ENCODE measurements around the gene DHRS2. TPM values are rescaled to one million over a fixed set of nuclear protein-coding genes. Genes with fewer than 3 reads are reported as not detected.

Gene DHRS2
- total and polyA plus RNA-seq, 5 experiments from 2014 or later: not detected

DNA sequence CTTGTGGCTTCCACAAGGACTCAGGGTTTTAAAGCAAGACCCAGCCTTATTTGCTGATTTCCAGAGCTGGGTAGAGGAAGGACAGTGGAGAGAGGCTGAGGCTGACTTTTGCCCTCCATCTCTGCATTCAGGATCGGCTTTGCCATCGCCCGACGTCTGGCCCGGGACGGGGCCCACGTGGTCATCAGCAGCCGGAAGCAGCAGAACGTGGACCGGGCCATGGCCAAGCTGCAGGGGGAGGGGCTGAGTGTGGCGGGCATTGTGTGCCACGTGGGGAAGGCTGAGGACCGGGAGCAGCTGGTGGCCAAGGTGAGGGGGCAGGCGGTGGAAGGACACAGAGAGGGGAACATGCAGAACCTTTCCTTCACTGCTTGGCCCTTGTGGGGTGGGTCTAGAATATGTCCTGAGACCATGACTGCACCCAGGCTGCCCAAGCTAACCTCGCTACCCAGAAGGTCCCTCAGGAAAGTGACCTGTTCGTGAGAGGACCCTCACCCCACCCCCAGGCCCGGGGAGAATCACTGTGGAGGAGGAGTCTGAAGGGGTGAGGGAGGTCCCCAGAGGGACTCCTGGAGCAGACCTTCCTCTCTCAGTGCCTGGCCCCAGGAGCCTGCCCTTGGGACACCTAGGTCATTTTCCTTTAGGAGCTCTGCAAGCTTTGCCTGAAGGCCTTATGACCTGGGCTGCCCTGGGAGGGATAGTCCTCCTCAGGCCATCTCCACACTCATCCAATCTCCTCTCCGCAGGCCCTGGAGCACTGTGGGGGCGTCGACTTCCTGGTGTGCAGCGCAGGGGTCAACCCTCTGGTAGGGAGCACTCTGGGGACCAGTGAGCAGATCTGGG, 3.1 kb downstream of the DHRS2 start:
- POLR2A ChIA-PET: no interaction called here
- Mint-ChIP-seq H3K36me3 (no peaks in the 10 kb centered on the region), H3K4me1 (no peaks in the 10 kb centered on the region), H3K9me3 (no peaks in the 10 kb centered on the region), H3K27me3 (peaks cover 0 to 2% (median 0%) of the 10 kb centered on the region in 5 donors), H3K27ac (peak overlapping the region in 1 of 10 donors; percentile 22), H3K4me3 (no peak overlapping the region)
- ATAC-seq (no peak), DNase-seq (no peak)

- no peak overlapping the region for H3K4me3 Mint-ChIP-seq
These were observed 3.8 kb downstream of the DHRS2 start for GRCh38 chr14:23639891-23640523.

DNA sequence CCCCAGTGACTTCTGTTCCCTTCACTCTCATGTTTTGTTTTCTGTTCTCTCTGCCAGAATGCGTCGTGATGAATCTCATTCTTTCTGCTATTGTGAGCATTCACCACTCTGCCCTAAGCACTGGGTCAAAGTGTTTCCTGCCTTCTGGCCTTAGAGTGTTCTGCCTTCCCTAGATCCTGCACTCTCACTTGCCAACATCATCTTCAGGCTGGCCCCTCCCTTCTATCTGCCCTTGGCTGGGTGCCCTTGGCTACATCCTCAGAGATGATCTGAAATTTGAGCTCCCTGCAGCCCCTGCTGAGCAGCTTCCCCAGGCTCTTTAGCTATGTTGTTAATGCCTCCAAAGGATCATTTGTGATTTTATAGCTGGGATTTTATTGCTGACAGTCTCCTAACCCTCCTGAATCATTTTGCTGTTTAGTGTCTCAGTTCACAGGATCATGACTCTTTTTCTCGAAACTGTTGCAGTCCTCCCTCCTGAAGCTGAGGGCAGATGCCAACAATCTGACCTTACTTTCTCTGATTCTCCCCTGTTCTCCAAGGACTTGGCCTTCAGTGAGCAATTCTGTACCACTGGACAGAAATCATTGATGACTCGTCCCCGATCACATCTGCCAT, 4.5 kb downstream of the DHRS2 start:
- Mint-ChIP-seq H3K4me3 (no peak overlapping the region), H3K9me3 (no peaks in the 10 kb centered on the region), H3K36me3 (no peaks in the 10 kb centered on the region), H3K27me3 (peaks cover 0 to 2% (median 0%) of the 10 kb centered on the region in 5 donors), H3K27ac (no peak overlapping the region), H3K4me1 (no peaks in the 10 kb centered on the region)
- ATAC-seq (no peak), DNase-seq (no peak)
- POLR2A ChIA-PET: interaction anchor here (0.7 kb wide), 1 partner anchor 9 kb away, joined by 3 read pairs; no protein-coding TSS in a partner anchor

More at GRCh38 chr14:23639891-23640523, 3.8 kb downstream of the DHRS2 start:
- no peaks in the 10 kb centered on the region for H3K9me3 Mint-ChIP-seq
- ATAC-seq (no peak), DNase-seq (no peak)
- no peaks in the 10 kb centered on the region for H3K4me1 Mint-ChIP-seq
- POLR2A ChIA-PET: interaction anchor here (0.7 kb wide), 1 partner anchor 9 kb away, joined by 3 read pairs; no protein-coding TSS in a partner anchor
- H3K27me3 Mint-ChIP-seq: peaks cover 0 to 2% (median 0%) of the 10 kb centered on the region in 5 donors
- H3K27ac Mint-ChIP-seq: no peak overlapping the region
- no peaks in the 10 kb centered on the region for H3K36me3 Mint-ChIP-seq

DNA sequence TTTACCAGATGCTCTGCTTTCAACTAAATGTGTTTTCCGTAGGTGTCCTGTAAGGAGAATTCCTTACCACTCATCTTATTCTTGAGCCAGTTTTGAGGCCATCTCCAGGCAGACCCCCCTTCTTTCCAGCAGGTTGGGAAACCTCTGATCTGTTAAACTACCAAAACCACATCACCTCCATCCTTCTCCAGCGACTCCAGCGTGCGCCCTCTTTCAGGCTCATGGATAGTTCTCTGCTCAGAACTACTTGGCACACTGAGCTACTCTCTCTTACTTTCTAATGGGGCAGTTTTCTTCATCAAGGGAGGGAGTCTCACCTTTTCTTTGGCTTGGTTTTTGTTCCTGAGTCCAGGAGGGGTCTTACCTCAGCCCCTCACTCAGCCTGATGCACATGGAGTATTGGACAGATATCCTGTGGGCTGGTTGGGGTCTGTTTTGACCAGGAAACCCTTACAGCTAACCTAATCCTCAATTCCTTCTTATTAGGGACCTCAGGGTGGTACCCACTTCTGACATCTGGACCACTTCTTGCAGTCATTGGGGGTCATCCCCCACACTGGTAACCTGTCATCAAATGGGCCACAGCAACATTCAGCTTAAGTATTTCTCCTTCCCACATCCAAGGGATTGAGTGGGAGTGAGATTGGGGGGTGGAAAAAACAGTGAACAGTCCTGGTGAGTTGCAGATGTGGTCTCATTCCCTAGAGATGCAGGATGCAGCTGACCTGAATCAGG, 5.2 kb downstream of the DHRS2 start:
- no peak overlapping the region for H3K4me3 Mint-ChIP-seq
- ATAC-seq: no peak
- DNase-seq: no peak
- no peaks in the 10 kb centered on the region for H3K4me1 Mint-ChIP-seq
- POLR2A ChIA-PET: no interaction called here
- H3K27me3 Mint-ChIP-seq: peaks cover 0 to 2% (median 0%) of the 10 kb centered on the region in 5 donors
- H3K9me3 Mint-ChIP-seq: no peaks in the 10 kb centered on the region
- no peaks in the 10 kb centered on the region for H3K36me3 Mint-ChIP-seq
- H3K27ac Mint-ChIP-seq: no peak overlapping the region

DNA sequence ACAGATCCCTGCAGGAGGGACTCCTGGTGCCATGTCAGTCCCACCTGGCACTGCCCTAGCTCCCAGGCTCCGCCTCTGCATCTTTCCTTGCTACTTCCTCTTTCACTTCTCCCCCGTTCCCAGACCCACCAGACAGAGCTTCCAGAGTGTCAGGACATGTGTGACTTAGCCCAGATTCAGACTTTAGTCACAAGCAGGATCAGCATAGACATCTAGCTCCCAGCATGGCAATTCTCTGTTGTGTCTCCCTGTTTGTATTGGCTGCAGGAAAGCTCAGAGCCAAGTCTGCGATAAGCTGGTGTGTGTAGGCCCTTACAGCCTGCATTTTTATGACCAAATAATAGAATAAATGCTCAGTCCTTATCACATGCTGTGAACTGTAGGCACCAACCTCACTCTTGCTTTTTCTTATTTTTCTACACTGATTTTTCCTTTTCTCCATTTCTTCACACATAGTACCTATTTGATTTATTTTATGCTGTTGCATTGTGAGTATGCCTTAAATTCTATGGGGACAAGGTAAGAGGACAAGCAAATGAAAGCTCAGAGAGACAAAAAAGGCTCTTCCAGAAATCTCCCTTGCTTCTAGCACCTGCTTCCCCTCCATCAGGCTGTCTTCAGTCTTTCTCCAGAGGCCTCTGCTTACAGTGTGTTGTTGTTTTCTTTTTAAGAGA, 5.9 kb downstream of the DHRS2 start:
- Mint-ChIP-seq H3K36me3 (no peaks in the 10 kb centered on the region), H3K27me3 (peaks cover 0 to 2% (median 0%) of the 10 kb centered on the region in 5 donors), H3K4me3 (no peak overlapping the region), H3K4me1 (no peaks in the 10 kb centered on the region), H3K27ac (peak overlapping the region in 1 of 10 donors; percentile 8), H3K9me3 (no peaks in the 10 kb centered on the region)
- DNase-seq (no peak), ATAC-seq (no peak)
- POLR2A ChIA-PET: no interaction called here

DNA sequence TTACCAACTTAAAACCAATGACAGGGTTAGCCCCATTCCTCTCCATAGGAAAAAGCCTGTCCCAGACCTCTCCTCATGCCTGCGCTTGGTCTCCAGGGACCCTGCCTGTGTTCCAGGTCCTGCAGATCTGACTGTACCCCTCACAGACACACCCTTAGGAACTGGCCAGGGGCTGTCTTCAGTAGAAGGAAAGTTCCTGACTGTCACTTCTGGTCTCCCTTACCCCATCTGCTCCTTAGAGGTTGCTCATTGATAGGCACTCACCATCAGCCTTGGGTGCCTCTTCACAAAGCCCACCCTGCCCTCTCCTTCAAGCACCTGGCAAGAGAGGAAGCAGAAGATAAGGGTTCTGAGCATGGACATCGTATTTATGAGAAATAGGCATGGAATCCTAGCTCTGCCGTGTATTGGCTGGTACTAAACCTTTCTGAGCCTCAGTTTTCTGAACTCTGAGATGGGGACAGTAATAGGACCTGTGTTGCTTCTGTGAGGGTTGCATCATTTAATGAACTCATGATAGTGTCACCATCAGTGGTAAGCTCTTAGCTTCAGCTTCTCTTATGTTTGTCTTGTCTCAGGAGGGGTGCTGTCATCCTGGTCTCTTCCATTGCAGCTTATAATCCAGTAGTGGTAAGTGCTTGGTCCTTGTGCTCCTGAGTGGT, 7.5 kb downstream of the DHRS2 start:
- Mint-ChIP-seq H3K36me3 (no peaks in the 10 kb centered on the region), H3K27me3 (peaks cover 0 to 13% (median 2%) of the 10 kb centered on the region in 5 donors), H3K4me3 (no peak overlapping the region), H3K27ac (no peak overlapping the region), H3K4me1 (peaks cover 0 to 2% (median 0%) of the 10 kb centered on the region in 4 donors), H3K9me3 (no peaks in the 10 kb centered on the region)
- POLR2A ChIA-PET: no interaction called here
- no peak for ATAC-seq
- DNase-seq: no peak

- Mint-ChIP-seq H3K4me1 (peaks cover 0 to 2% (median 0%) of the 10 kb centered on the region in 4 donors), H3K27me3 (peaks cover 0 to 13% (median 2%) of the 10 kb centered on the region in 5 donors), H3K4me3 (no peak overlapping the region), H3K27ac (no peak overlapping the region), H3K36me3 (no peaks in the 10 kb centered on the region), H3K9me3 (no peaks in the 10 kb centered on the region)
- DNase-seq (no peak), ATAC-seq (no peak)
- POLR2A ChIA-PET: no interaction called here
These were observed 8.2 kb downstream of the DHRS2 start for GRCh38 chr14:23644195-23644918.

GRCh38 chr14:23644919-23645336, 8.8 kb downstream of the DHRS2 start:
- Mint-ChIP-seq H3K4me1 (peaks cover 0 to 2% (median 0%) of the 10 kb centered on the region in 4 donors), H3K27ac (no peak overlapping the region), H3K27me3 (peaks cover 0 to 13% (median 2%) of the 10 kb centered on the region in 5 donors), H3K9me3 (no peaks in the 10 kb centered on the region), H3K4me3 (no peak overlapping the region), H3K36me3 (no peaks in the 10 kb centered on the region)
- DNase-seq: no peak
- no peak for ATAC-seq
- POLR2A ChIA-PET: no interaction called here

DNA sequence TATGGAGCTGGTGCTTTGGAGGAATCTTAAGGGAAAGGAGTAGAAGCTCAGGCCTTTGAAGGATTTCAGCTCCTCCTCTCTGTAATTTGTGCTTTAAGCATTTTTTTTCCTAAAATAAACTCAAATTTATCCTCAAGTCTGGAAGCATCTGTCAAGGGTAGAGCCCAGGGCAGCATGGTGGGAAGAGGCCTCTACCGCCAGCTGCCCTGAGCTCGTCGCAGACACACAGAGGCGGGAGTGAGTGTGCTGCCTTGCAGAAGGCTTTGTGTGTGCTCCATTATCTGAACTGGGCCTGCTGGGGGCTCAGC, 9.3 kb downstream of the DHRS2 start:
- Mint-ChIP-seq H3K36me3 (no peaks in the 10 kb centered on the region), H3K4me1 (peaks cover 0 to 2% (median 0%) of the 10 kb centered on the region in 4 donors), H3K27me3 (peaks cover 0 to 13% (median 2%) of the 10 kb centered on the region in 5 donors), H3K9me3 (no peaks in the 10 kb centered on the region), H3K27ac (no peak overlapping the region), H3K4me3 (no peak overlapping the region)
- no peak for ATAC-seq
- POLR2A ChIA-PET: no interaction called here
- DNase-seq: no peak

GRCh38 chr14:23645812-23646647, 9.9 kb downstream of the DHRS2 start:
- H3K4me3 Mint-ChIP-seq: no peak overlapping the region
- H3K27ac Mint-ChIP-seq: no peak overlapping the region
- H3K36me3 Mint-ChIP-seq: no peaks in the 10 kb centered on the region
- peaks cover 2 to 13% (median 3%) of the 10 kb centered on the region in 5 donors for H3K27me3 Mint-ChIP-seq
- ATAC-seq: no peak
- POLR2A ChIA-PET: no interaction called here
- no peak for DNase-seq
- no peaks in the 10 kb centered on the region for H3K9me3 Mint-ChIP-seq
- peaks cover 0 to 2% (median 0%) of the 10 kb centered on the region in 4 donors for H3K4me1 Mint-ChIP-seq
